Right cardiac atrium (tissue), 5 donors: ENCODE data around the gene KRTAP12-3. TPM values are rescaled to one million over a fixed set of nuclear protein-coding genes. Genes with fewer than 3 reads are reported as not detected.
A peak's percentile ranks its signal among the peaks of the same experiment; 100 is the strongest.
"Not testable (repeated sequence)": the region's sequence is repeated elsewhere in the genome, so short reads cannot be mapped to it uniquely, and the experiment has no call there.

ENCODE experiments used
- ATAC-seq, 2 donors: fragments of 200-7000 bp; cut with Tn5 transposase; one replicate each; pipeline versions ENCODE4 v1.8.0 to v1.9.1; 2020; ENCODE audit warnings: moderate library complexity in 2 of 2, mild to moderate bottlenecking in 1 of 2
- DNase-seq, 3 donors: peaks; one replicate each; pipeline ENCODE4 v3.0.0-alpha.2; 2020
- H3K27ac ChIP-seq: one replicate; pipeline ENCODE4 v1.5.1; 2013; ENCODE audit warnings: mild to moderate bottlenecking, low read length, control low read depth, moderate library complexity
- H3K27me3 ChIP-seq: one replicate; pipeline ENCODE4 v1.6.1; 2013; ENCODE audit not compliant: control insufficient read depth, insufficient read depth
- H3K4me1 ChIP-seq: one replicate; pipeline ENCODE4 v1.6.1; 2013; ENCODE audit warnings: low read length; ENCODE audit not compliant: control insufficient read depth, insufficient read depth
- H3K4me3 ChIP-seq: one replicate; pipeline ENCODE4 v1.5.1; 2013; ENCODE audit warnings: low read length, control low read depth
- H3K9me3 ChIP-seq: one replicate; pipeline ENCODE4 v1.6.1; 2013; ENCODE audit warnings: low read length; ENCODE audit not compliant: control insufficient read depth
- WGBS: extraction: QIAGEN DNeasy Blood & Tissue Kit; methylation state at CpG from one replicate; pipeline ENCODE4 v1.1.7; 2013; 5-methylcytosine and 5-hydroxymethylcytosine counted together
- intact Hi-C, 4 donors: fragments of 100-400 bp; cut with DNase I; formaldehyde crosslinking; loops; one replicate each; pipeline versions ENCODE4 v1.11.0 to v1.14.0; 2022 to 2023
- polyA plus RNA-seq: library from polyadenylated mRNA; stranded (reverse); fragments of 200-250 nt; gene quantifications from one replicate; pipeline ENCODE4 v1.2.3, GENCODE V29; 2013
- total RNA-seq, 4 donors: library from RNA; stranded (reverse); fragmentation: NEBNext Ultra II Directional; extraction: Animal tissue kit (Norgen Biotek cat#: 25700); gene quantifications; one replicate each; pipeline ENCODE4 v1.2.1, GENCODE V29; 2021
- donor health status: healthy with polysubstance abuse.
- donor health status: DM: no; HTN: yes; CAD: no.
- donor health status: DM: no; HTN: no; CAD: no.
- donor health status: DM: no; HTN: yes; CAD: no; lungs with severe emphysema.
- donor health status: DM: yes; HTN: yes; CAD: no.

KRTAP12-3 gene
- total and polyA plus RNA-seq, 5 donors = not detected

- H3K9me3 ChIP-seq, H3K4me1 ChIP-seq, H3K27me3 ChIP-seq, ATAC-seq, H3K27ac ChIP-seq, intact Hi-C loops, DNase-seq, H3K4me3 ChIP-seq: not testable (repeated sequence)
- 53% methylated on average over 15 of the region's 15 CpGs for WGBS
Measured at GRCh38 chr21:44627831-44628233, 29.9 kb upstream of the KRTAP12-3 start.

GRCh38 chr21:44628707-44629391 is 28.9 kb upstream of the KRTAP12-3 start:
- intact Hi-C loops = no loop called here
- Histone ChIP-seq H3K4me3 (no peak overlapping the region), H3K27ac (no peak overlapping the region), H3K27me3 (no peaks in the 10 kb centered on the region), H3K9me3 (no peaks in the 10 kb centered on the region), H3K4me1 (no peaks in the 10 kb centered on the region)
- 57% methylated on average over 18 of the region's 18 CpGs for WGBS
- DNase-seq (no peak), ATAC-seq (peak; percentile 39 to 46)

GRCh38 chr21:44630440-44630839 is 27.3 kb upstream of the KRTAP12-3 start:
- WGBS = 48% methylated on average over 2 of the region's 2 CpGs
- intact Hi-C loops = no loop called here
- DNase-seq (no peak), ATAC-seq (no peak)
- no peaks in the 10 kb centered on the region for H3K9me3 ChIP-seq
- no peak overlapping the region for H3K27ac ChIP-seq
- no peak overlapping the region for H3K4me3 ChIP-seq
- H3K4me1 ChIP-seq = no peaks in the 10 kb centered on the region
- H3K27me3 ChIP-seq = no peaks in the 10 kb centered on the region

- Histone ChIP-seq H3K4me1 (no peaks in the 10 kb centered on the region), H3K27me3 (no peaks in the 10 kb centered on the region), H3K4me3 (no peak overlapping the region), H3K9me3 (no peaks in the 10 kb centered on the region), H3K27ac (no peak overlapping the region)
- 98% methylated on average over 1 of the region's 1 CpG for WGBS
- DNase-seq (no peak), ATAC-seq (no peak)
- intact Hi-C loops = no loop called here
Measured at GRCh38 chr21:44632067-44632466, 25.7 kb upstream of the KRTAP12-3 start.

GRCh38 chr21:44636209-44637017 is 21.3 kb upstream of the KRTAP12-3 start:
- Histone ChIP-seq H3K4me3 (no peak overlapping the region), H3K27ac (no peak overlapping the region), H3K4me1 (no peaks in the 10 kb centered on the region), H3K27me3 (no peaks in the 10 kb centered on the region), H3K9me3 (peaks cover 4% of the 10 kb centered on the region)
- WGBS = 81% methylated on average over 15 of the region's 15 CpGs
- no peak for DNase-seq
- ATAC-seq = peak in 1 of 2 donors; percentile 36
- intact Hi-C loops = no loop called here

GRCh38 chr21:44637018-44637850 is 20.5 kb upstream of the KRTAP12-3 start, which contains the start of gene KRTAP10-10:
Gene KRTAP10-10 (plus strand): TSS chr21:44637356. CDS start chr21:44637418, 62 bp downstream.
- Histone ChIP-seq H3K27me3 (no peaks in the 10 kb centered on the region), H3K4me3 (no peak within 1 kb of the TSS), H3K4me1 (no peaks in the 10 kb centered on the region), H3K27ac (no peak within 1 kb of the TSS), H3K9me3 (peaks cover 4% of the 10 kb centered on the region)
- 47% methylated on average over 21 of the region's 21 CpGs for WGBS
- ATAC-seq (peak in 1 of 2 donors; percentile 49), DNase-seq (no peak)
- intact Hi-C loops = no loop called here

GRCh38 chr21:44637851-44638348 is 19.8 kb upstream of the KRTAP12-3 start:
- ATAC-seq, H3K4me1 ChIP-seq, intact Hi-C loops, H3K27ac ChIP-seq, H3K9me3 ChIP-seq, H3K27me3 ChIP-seq, H3K4me3 ChIP-seq, DNase-seq: not testable (repeated sequence)
- WGBS = 49% methylated on average over 12 of the region's 12 CpGs

GRCh38 chr21:44638506-44639330 is 19.0 kb upstream of the KRTAP12-3 start:
- H3K27me3 ChIP-seq, intact Hi-C loops, H3K9me3 ChIP-seq, H3K4me3 ChIP-seq, H3K4me1 ChIP-seq, H3K27ac ChIP-seq, DNase-seq: not testable (repeated sequence)
- WGBS = 77% methylated on average over 21 of the region's 21 CpGs
- ATAC-seq = peak in 1 of 2 donors; percentile 22

- no peak overlapping the region for H3K27ac ChIP-seq
- no peak overlapping the region for H3K4me3 ChIP-seq
- no peak for ATAC-seq
- 82% methylated on average over 12 of the region's 12 CpGs for WGBS
- no peaks in the 10 kb centered on the region for H3K27me3 ChIP-seq
- intact Hi-C loops = no loop called here
- peaks cover 4% of the 10 kb centered on the region for H3K9me3 ChIP-seq
- DNase-seq = no peak
- no peaks in the 10 kb centered on the region for H3K4me1 ChIP-seq
Measured at GRCh38 chr21:44639331-44639655, 18.4 kb upstream of the KRTAP12-3 start.

- intact Hi-C loops = no loop called here
- WGBS = 84% methylated on average over 5 of the region's 5 CpGs
- no peak for ATAC-seq
- H3K9me3 ChIP-seq = peaks cover 4% of the 10 kb centered on the region
- no peak for DNase-seq
- no peaks in the 10 kb centered on the region for H3K27me3 ChIP-seq
- H3K4me1 ChIP-seq = no peaks in the 10 kb centered on the region
- no peak overlapping the region for H3K4me3 ChIP-seq
- H3K27ac ChIP-seq = no peak overlapping the region
Measured at GRCh38 chr21:44640761-44641160, 17.0 kb upstream of the KRTAP12-3 start.
